ENCODE data around the gene PDE8A. TPM values are rescaled to one million over a fixed set of nuclear protein-coding genes. Genes with fewer than 3 reads are reported as not detected.

Gene PDE8A
- total and polyA plus RNA-seq, 12 donors: 10.9 to 46.7 (median 17.4) TPM

DNA sequence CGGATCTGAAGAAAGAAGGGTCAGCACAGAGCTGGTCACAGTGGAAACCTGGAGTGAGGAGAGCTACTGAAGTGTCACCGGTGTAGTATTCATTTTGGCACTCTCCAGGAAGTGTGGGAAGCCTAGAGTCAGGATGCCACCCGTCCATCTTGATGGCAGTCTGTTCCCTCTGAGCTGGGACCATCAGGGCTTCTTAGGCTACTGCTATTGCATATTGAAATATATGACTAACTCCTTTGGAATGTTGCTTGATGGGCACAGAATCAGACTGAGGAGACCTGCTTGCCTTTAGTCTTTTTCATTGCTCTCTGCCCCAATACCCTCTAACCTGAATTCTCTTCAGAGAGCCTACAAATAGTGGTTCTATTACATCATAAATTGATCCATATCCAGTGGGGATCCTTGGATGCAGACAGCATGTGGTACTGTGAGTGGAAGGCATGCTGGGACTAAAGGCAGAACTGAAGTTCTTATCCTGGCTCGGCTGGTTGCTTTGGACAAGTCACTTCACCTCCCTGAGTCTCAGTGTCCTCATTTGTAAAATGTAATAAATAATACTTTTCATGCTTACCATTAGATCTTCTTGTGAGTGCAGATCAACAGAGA lies 143.5 kb downstream of the PDE8A start:
- peaks cover 0 to 10% (median 0%) of the 10 kb centered on the region in 9 donors for H3K4me1 ChIP-seq
- H3K36me3 ChIP-seq: peaks cover 0 to 95% (median 24%) of the 10 kb centered on the region in 9 donors
- whole genome bisulfite sequencing, 2 donors: 89 to 92% methylated on average over 4 of the region's 4 CpGs
- TF ChIP-seq, protein P1, sequence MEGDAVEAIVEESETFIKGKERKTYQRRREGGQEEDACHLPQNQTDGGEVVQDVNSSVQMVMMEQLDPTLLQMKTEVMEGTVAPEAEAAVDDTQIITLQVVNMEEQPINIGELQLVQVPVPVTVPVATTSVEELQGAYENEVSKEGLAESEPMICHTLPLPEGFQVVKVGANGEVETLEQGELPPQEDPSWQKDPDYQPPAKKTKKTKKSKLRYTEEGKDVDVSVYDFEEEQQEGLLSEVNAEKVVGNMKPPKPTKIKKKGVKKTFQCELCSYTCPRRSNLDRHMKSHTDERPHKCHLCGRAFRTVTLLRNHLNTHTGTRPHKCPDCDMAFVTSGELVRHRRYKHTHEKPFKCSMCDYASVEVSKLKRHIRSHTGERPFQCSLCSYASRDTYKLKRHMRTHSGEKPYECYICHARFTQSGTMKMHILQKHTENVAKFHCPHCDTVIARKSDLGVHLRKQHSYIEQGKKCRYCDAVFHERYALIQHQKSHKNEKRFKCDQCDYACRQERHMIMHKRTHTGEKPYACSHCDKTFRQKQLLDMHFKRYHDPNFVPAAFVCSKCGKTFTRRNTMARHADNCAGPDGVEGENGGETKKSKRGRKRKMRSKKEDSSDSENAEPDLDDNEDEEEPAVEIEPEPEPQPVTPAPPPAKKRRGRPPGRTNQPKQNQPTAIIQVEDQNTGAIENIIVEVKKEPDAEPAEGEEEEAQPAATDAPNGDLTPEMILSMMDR (IDR thresholded peaks at IDR 0.05): no peak
- H3K27ac ChIP-seq: no peak overlapping the region
- H3K9me3 ChIP-seq: no peaks in the 10 kb centered on the region
- DNase-seq (no peak), ATAC-seq (peak in 1 of 8 donors; percentile 31)
- intact Hi-C loops (cut with DNase I): no loop called here
- no peak overlapping the region for H3K4me3 ChIP-seq
- H3K27me3 ChIP-seq: no peaks in the 10 kb centered on the region

DNA sequence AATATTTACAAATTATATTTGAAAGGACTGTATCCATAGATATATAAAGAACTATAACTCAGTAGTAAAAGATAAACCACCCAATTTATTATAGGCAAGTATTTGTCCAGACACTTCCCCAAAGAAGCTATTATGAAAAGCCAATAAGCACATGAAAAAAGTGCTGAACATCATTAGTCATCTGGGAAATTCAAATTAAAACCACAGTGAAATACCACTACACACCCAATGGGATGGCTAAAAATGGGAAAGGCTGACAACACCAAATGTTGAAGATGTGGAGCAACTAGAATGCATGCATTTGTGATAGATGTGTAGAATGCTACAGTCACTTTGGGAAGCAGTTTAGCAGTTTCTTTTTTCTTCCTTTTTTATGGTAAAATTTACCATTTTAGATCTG lies 147.0 kb downstream of the PDE8A start:
- DNase-seq (no peak), ATAC-seq (no peak)
- Histone ChIP-seq H3K9me3 (peaks cover 0 to 20% (median 0%) of the 10 kb centered on the region in 11 donors), H3K27me3 (no peaks in the 10 kb centered on the region), H3K27ac (no peak overlapping the region), H3K36me3 (peaks cover 0 to 96% (median 16%) of the 10 kb centered on the region in 9 donors), H3K4me1 (peaks cover 0 to 10% (median 0%) of the 10 kb centered on the region in 9 donors), H3K4me3 (no peak overlapping the region)
- intact Hi-C loops (cut with DNase I): no loop called here
- TF ChIP-seq, protein P1 (IDR thresholded peaks at IDR 0.05): no peak

DNA sequence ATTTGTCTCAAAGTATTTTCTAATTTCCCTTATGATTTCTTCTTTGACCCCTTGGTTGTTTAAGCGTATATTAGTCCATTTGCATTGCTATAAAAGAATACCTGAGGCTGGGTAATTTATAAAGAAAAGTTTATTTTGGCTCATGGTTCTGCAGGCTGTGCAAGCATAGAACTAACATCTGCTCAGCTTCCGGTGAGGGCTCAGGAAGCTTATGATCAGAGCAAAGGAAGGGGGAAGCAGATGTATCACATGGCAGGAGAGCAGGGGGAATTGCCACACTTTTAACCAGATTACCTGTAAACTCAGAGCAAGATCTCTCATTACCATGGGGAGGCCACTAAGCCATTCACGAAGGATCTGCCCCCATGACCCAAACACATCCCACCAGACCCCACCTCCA lies 148.2 kb downstream of the PDE8A start:
- intact Hi-C loops (cut with DNase I): no loop called here
- Histone ChIP-seq H3K36me3 (peaks cover 0 to 96% (median 17%) of the 10 kb centered on the region in 9 donors), H3K9me3 (peaks cover 0 to 20% (median 0%) of the 10 kb centered on the region in 11 donors), H3K27ac (no peak overlapping the region), H3K4me3 (no peak overlapping the region), H3K27me3 (no peaks in the 10 kb centered on the region), H3K4me1 (peaks cover 0 to 10% (median 0%) of the 10 kb centered on the region in 9 donors)
- TF ChIP-seq, protein P1 (IDR thresholded peaks at IDR 0.05): no peak
- ATAC-seq: no peak
- WGBS, 2 donors: 58 to 80% methylated on average over 3 of the region's 3 CpGs
- no peak for DNase-seq

DNA sequence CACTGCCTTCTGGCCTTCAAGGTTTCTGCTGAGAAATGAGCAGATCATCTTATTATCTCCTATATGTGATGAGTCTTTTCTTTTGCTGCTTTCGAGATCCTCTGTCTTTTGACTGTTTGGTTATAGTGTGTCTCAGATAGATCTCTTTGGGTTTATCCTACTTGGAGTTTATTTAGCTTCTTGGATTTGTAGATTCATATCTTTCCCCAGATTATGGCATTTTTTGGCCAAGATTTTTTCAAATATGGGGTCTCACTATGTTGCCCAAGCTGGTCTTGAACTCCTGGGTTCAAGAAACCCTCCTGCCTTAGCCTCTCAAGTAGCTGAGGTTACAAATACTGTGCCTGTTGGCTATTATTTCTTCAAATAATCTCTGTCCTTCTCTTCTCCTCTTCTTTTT lies 150.3 kb downstream of the PDE8A start:
- H3K27me3 ChIP-seq: no peaks in the 10 kb centered on the region
- intact Hi-C loops (cut with DNase I): no loop called here
- TF ChIP-seq, protein P1 (IDR thresholded peaks at IDR 0.05): no peak
- 95 to 100% methylated on average over 1 of the region's 1 CpG for WGBS, 2 donors
- ATAC-seq: no peak
- no peaks in the 10 kb centered on the region for H3K4me1 ChIP-seq
- no peak overlapping the region for H3K27ac ChIP-seq
- H3K4me3 ChIP-seq: no peak overlapping the region
- H3K36me3 ChIP-seq: peaks cover 0 to 96% (median 24%) of the 10 kb centered on the region in 9 donors
- peaks cover 0 to 20% (median 0%) of the 10 kb centered on the region in 11 donors for H3K9me3 ChIP-seq
- DNase-seq: no peak

Data from heart right ventricle (tissue), 16 donors.